HepG2 (cell line): ENCODE data around the gene RGS14. TPM values are rescaled to one million over a fixed set of nuclear protein-coding genes. Genes with fewer than 3 reads are reported as not detected.
A peak's percentile ranks its signal among the peaks of the same experiment; 100 is the strongest.

ENCODE experiments used
- BORCS8-MEF2B ChIP-seq: sonication (generic); formaldehyde crosslinking; IDR thresholded peaks from 2 replicates; pipeline ENCODE4 v1.8.0; 2022; ENCODE audit warnings: mild to moderate bottlenecking, missing genetic modification reagents
- GTF3A ChIP-seq: sonication (generic); formaldehyde crosslinking; conservative IDR thresholded peaks from 2 replicates; pipeline ENCODE4 v1.4.0; 2020; ENCODE audit warnings: mild to moderate bottlenecking, missing genetic modification reagents
- HHEX ChIP-seq: IDR thresholded peaks from 2 replicates; pipeline ENCODE4 v1.6.1; 2016; ENCODE audit warnings: control low read depth
- KAT2B ChIP-seq: fragments of 150-350 bp; IDR thresholded peaks from 2 replicates; pipeline ENCODE4 v1.6.1; 2014; ENCODE audit warnings: low read depth, low read length, borderline replicate concordance
- RFX1 ChIP-seq: fragments of 450-650 bp; IDR thresholded peaks from 2 replicates; pipeline ENCODE4 v1.6.1; 2017
- SAFB2 ChIP-seq: sonication (generic); formaldehyde crosslinking; IDR thresholded peaks from 2 replicates; pipeline ENCODE4 v1.5.1; 2020; ENCODE audit warnings: missing genetic modification reagents, low read depth, mild to moderate bottlenecking, borderline replicate concordance
- TAF15 ChIP-seq: fragments of 200-400 bp; formaldehyde crosslinking; IDR thresholded peaks from one replicate; pipeline ENCODE4 v1.6.1; 2018; ENCODE audit warnings: mild to moderate bottlenecking, low read depth, low read length; ENCODE audit not compliant: poor library complexity, severe bottlenecking
- ZNF468 ChIP-seq: sonication (generic); formaldehyde crosslinking; IDR thresholded peaks from 2 replicates; pipeline ENCODE4 v1.8.0; 2022; ENCODE audit warnings: mild to moderate bottlenecking, moderate library complexity, missing genetic modification reagents
- polyA plus RNA-seq, 8 experiments: library from polyadenylated mRNA; depleted of rRNA in 3 of 8; stranded (reverse) in 7 of 8; unstranded in 1 of 8; fragments of >200 nt; fragmentation: Illumina TruSeq in 4 of 8; extraction: Trizol in 4 of 8; gene quantifications; 2 replicates each; pipeline versions ENCODE4 v1.2.1 to v1.2.3, GENCODE V29; 2011 to 2016; ENCODE audit warnings: low read depth in 4 of 8, missing spikeins in 1 of 8, mixed read lengths in 1 of 8; ENCODE audit not compliant: insufficient read depth in 1 of 8
- total RNA-seq, 5 experiments: library from RNA; depleted of rRNA; stranded (reverse); fragments of >200 nt; fragmentation: Illumina TruSeq; extraction: Trizol; gene quantifications; 2 replicates each; pipeline ENCODE4 v1.2.3, GENCODE V29; 2016; ENCODE audit warnings: low read depth in 1 of 5
- TF ChIP-seq, protein P1 (sequence below): sonication (generic); formaldehyde crosslinking; IDR thresholded peaks from 2 replicates; pipeline ENCODE4 v1.5.0; 2020; ENCODE audit warnings: mild to moderate bottlenecking, missing genetic modification reagents, borderline replicate concordance
- TF ChIP-seq, protein P2 (sequence below): sonication (generic); formaldehyde crosslinking; IDR thresholded peaks from 2 replicates; pipeline ENCODE4 v1.4.0; 2020; ENCODE audit warnings: missing genetic modification reagents
- TF ChIP-seq, protein P3 (sequence below): sonication (generic); formaldehyde crosslinking; IDR thresholded peaks from 2 replicates; pipeline ENCODE4 v1.9.0; 2021; ENCODE audit warnings: missing genetic modification reagents, mild to moderate bottlenecking, borderline replicate concordance
- TF ChIP-seq, protein P4 (sequence below): sonication (generic); formaldehyde crosslinking; IDR thresholded peaks from 2 replicates; pipeline ENCODE4 v1.4.0; 2020; ENCODE audit warnings: mild to moderate bottlenecking, low read depth, missing genetic modification reagents
- TF ChIP-seq, protein P5 (sequence below): sonication (generic); formaldehyde crosslinking; IDR thresholded peaks from 2 replicates; pipeline ENCODE4 v1.4.0; 2020; ENCODE audit warnings: missing genetic modification reagents

The RGS14 gene
- total and polyA plus RNA-seq, 2 of the 13 experiments (the other 11 are each of a cell fraction or from before 2014, with no cell fraction given) = 11.1 to 17.2 TPM

DNA sequence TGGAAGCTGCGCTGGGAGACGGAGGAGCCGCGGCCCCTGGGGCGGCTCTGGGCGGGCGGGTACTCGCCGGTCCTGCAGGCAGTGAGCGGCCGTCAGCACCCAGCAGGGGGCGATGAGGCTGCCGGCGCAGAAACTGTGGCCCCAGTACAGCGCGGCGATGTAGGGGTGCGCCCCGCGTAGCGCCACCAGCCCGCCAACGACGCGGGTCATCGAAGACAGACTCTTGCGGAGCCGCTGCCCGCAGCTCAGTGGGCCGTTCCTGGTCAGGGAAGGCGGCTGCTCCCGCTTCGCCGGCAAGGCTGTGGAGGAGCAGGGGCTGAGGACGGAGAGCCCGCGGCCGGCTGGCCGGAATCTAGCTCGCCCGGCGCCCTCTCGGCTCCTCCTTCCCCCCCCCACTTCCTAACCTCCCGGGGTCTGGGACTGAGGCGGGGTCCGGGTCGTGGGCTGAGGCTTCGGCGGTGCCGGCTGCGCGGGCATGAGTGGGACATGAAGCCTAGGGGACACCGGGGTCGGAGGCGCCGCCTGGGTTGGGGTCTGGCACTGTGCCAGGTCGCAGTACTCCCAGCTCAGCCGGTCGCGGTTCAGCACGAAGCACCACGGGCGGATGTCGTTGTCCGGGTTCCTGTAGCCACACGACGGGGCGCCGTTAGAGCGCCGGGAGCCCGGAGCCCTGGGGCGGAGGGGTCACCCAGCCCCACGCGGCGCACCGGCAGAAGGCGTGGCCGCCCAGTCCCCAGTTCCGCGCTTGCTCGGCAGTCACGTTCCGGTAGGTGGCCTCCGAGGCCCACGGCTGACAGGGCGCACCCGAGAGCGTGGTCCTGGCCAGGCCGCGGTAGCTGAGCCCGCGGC lies 46.3 kb downstream of the RGS14 start (continued):
- TF ChIP-seq, protein P1, sequence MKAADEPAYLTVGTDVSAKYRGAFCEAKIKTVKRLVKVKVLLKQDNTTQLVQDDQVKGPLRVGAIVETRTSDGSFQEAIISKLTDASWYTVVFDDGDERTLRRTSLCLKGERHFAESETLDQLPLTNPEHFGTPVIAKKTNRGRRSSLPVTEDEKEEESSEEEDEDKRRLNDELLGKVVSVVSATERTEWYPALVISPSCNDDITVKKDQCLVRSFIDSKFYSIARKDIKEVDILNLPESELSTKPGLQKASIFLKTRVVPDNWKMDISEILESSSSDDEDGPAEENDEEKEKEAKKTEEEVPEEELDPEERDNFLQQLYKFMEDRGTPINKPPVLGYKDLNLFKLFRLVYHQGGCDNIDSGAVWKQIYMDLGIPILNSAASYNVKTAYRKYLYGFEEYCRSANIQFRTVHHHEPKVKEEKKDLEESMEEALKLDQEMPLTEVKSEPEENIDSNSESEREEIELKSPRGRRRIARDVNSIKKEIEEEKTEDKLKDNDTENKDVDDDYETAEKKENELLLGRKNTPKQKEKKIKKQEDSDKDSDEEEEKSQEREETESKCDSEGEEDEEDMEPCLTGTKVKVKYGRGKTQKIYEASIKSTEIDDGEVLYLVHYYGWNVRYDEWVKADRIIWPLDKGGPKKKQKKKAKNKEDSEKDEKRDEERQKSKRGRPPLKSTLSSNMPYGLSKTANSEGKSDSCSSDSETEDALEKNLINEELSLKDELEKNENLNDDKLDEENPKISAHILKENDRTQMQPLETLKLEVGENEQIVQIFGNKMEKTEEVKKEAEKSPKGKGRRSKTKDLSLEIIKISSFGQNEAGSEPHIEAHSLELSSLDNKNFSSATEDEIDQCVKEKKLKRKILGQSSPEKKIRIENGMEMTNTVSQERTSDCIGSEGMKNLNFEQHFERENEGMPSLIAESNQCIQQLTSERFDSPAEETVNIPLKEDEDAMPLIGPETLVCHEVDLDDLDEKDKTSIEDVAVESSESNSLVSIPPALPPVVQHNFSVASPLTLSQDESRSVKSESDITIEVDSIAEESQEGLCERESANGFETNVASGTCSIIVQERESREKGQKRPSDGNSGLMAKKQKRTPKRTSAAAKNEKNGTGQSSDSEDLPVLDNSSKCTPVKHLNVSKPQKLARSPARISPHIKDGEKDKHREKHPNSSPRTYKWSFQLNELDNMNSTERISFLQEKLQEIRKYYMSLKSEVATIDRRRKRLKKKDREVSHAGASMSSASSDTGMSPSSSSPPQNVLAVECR = peak; percentile 56; the same call in 1 of the 2 replicates
- TF ChIP-seq SAFB2 (CRISPR knock-in tag) = no peak
- TF ChIP-seq RFX1 = no peak
- TF ChIP-seq, protein P2, sequence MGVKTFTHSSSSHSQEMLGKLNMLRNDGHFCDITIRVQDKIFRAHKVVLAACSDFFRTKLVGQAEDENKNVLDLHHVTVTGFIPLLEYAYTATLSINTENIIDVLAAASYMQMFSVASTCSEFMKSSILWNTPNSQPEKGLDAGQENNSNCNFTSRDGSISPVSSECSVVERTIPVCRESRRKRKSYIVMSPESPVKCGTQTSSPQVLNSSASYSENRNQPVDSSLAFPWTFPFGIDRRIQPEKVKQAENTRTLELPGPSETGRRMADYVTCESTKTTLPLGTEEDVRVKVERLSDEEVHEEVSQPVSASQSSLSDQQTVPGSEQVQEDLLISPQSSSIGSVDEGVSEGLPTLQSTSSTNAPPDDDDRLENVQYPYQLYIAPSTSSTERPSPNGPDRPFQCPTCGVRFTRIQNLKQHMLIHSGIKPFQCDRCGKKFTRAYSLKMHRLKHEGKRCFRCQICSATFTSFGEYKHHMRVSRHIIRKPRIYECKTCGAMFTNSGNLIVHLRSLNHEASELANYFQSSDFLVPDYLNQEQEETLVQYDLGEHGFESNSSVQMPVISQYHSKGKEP (CRISPR knock-in tag) = no peak
- TF ChIP-seq, protein P3, sequence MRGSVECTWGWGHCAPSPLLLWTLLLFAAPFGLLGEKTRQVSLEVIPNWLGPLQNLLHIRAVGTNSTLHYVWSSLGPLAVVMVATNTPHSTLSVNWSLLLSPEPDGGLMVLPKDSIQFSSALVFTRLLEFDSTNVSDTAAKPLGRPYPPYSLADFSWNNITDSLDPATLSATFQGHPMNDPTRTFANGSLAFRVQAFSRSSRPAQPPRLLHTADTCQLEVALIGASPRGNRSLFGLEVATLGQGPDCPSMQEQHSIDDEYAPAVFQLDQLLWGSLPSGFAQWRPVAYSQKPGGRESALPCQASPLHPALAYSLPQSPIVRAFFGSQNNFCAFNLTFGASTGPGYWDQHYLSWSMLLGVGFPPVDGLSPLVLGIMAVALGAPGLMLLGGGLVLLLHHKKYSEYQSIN (CRISPR knock-in tag) = no peak
- no peak for TF ChIP-seq TAF15
- TF ChIP-seq KAT2B = no peak
- TF ChIP-seq, protein P4, sequence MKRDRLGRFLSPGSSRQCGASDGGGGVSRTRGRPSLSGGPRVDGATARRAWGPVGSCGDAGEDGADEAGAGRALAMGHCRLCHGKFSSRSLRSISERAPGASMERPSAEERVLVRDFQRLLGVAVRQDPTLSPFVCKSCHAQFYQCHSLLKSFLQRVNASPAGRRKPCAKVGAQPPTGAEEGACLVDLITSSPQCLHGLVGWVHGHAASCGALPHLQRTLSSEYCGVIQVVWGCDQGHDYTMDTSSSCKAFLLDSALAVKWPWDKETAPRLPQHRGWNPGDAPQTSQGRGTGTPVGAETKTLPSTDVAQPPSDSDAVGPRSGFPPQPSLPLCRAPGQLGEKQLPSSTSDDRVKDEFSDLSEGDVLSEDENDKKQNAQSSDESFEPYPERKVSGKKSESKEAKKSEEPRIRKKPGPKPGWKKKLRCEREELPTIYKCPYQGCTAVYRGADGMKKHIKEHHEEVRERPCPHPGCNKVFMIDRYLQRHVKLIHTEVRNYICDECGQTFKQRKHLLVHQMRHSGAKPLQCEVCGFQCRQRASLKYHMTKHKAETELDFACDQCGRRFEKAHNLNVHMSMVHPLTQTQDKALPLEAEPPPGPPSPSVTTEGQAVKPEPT (CRISPR knock-in tag) = no peak
- TF ChIP-seq, protein P5, sequence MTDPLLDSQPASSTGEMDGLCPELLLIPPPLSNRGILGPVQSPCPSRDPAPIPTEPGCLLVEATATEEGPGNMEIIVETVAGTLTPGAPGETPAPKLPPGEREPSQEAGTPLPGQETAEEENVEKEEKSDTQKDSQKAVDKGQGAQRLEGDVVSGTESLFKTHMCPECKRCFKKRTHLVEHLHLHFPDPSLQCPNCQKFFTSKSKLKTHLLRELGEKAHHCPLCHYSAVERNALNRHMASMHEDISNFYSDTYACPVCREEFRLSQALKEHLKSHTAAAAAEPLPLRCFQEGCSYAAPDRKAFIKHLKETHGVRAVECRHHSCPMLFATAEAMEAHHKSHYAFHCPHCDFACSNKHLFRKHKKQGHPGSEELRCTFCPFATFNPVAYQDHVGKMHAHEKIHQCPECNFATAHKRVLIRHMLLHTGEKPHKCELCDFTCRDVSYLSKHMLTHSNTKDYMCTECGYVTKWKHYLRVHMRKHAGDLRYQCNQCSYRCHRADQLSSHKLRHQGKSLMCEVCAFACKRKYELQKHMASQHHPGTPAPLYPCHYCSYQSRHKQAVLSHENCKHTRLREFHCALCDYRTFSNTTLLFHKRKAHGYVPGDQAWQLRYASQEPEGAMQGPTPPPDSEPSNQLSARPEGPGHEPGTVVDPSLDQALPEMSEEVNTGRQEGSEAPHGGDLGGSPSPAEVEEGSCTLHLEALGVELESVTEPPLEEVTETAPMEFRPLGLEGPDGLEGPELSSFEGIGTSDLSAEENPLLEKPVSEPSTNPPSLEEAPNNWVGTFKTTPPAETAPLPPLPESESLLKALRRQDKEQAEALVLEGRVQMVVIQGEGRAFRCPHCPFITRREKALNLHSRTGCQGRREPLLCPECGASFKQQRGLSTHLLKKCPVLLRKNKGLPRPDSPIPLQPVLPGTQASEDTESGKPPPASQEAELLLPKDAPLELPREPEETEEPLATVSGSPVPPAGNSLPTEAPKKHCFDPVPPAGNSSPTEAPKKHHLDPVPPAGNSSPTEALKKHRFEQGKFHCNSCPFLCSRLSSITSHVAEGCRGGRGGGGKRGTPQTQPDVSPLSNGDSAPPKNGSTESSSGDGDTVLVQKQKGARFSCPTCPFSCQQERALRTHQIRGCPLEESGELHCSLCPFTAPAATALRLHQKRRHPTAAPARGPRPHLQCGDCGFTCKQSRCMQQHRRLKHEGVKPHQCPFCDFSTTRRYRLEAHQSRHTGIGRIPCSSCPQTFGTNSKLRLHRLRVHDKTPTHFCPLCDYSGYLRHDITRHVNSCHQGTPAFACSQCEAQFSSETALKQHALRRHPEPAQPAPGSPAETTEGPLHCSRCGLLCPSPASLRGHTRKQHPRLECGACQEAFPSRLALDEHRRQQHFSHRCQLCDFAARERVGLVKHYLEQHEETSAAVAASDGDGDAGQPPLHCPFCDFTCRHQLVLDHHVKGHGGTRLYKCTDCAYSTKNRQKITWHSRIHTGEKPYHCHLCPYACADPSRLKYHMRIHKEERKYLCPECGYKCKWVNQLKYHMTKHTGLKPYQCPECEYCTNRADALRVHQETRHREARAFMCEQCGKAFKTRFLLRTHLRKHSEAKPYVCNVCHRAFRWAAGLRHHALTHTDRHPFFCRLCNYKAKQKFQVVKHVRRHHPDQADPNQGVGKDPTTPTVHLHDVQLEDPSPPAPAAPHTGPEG (CRISPR knock-in tag) = no peak
- no peak for TF ChIP-seq BORCS8-MEF2B
- no peak for TF ChIP-seq ZNF468 (CRISPR knock-in tag)
- TF ChIP-seq GTF3A = no peak
- TF ChIP-seq HHEX = no peak
